Activated CD4-positive, CD25-positive, alpha-beta regulatory T cell treated with anti-CD3 and anti-CD28 coated beads, Interleukin-2, amount 50 U/mL, for 16 hours (primary cell): ENCODE data around the gene RPS2.
A peak's percentile ranks its signal among the peaks of the same experiment; 100 is the strongest.
"Not testable (repeated sequence)": the region's sequence is repeated elsewhere in the genome, so short reads cannot be mapped to it uniquely, and the experiment has no call there.

Source experiments
- DNase-seq: peaks from one replicate; pipeline ENCODE4 v3.0.0-alpha.2; 2020; ENCODE audit warnings: low read depth, low spot score

RPS2 gene

DNA sequence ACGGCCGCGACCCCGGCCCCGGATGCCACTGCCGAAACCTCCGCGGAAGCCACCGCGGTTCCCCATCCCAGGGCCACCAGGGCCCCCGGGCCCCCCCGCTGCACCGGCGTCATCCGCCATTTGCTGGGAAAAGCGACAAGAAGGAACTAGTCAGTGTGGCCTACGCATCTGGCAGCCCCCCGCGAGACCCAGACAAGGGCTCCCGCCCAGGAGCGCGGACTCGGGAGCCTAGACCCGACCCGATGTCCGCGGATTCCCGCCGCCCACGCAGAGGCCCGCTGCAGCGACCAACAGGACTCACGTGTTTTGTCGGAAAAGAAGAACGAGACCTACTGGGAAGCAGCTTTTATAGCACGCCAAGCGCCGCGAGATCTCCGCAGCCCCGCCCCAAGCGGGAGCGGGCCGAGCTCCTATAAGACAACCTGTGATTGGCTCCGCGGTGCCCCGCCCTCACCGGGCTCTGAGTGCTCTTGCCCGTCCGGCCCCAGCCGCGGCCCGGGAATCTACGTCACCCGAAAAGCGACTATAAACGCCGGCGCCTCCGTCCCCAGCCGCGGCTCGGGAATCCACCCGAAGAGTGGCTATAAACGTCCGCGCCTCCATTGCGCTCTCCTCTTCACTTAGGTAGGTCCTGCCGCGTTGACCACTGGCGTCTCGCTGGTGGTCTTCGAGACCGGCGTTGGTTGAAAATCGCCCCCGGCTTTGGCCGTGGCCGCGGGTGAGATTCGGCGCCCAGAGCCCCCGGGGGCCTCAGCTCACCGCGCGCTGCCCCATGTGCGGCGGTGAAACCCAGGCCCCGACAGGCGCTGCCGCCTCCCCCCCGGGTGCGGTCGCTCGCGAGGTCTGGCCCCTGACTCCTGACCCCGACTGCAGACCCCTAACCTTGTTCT lies at the start of gene RPS2:
TSS of gene RPS2 (minus strand) at position 321 of the 890 bp plus-strand sequence. CDS start at position 120, 201 bp downstream.
- peak; percentile 90 for DNase-seq

DNA sequence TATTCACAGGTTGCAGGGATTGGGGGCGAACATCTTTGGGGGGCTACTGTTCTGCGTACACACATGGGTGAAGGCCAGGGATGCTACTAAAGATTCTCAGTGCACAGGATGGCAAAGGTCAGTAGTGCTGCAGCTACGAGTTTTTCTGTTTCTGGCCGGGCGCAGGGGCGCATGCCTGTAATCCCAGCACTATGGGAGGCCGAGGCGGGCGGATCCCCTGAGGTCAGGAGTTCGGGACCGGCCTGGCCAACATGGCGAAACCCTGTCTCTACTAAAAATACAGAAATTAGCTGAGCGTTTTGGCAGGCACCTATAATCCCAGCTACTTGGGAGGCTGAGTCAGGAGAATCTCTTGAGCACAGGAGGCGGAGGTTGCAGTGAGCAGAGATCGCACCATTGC lies 48.9 kb upstream of the RPS2 start:
- no peak for DNase-seq

GRCh38 chr16:2011726-2012125 lies 47.1 kb upstream of the RPS2 start:
- DNase-seq: not testable (repeated sequence)

- DNase-seq: peak; percentile 57
Observed at GRCh38 chr16:2009791-2010510, 45.3 kb upstream of the RPS2 start, which contains the start of gene ZNF598. TSS of gene ZNF598 (minus strand) at chr16:2009821.

DNA sequence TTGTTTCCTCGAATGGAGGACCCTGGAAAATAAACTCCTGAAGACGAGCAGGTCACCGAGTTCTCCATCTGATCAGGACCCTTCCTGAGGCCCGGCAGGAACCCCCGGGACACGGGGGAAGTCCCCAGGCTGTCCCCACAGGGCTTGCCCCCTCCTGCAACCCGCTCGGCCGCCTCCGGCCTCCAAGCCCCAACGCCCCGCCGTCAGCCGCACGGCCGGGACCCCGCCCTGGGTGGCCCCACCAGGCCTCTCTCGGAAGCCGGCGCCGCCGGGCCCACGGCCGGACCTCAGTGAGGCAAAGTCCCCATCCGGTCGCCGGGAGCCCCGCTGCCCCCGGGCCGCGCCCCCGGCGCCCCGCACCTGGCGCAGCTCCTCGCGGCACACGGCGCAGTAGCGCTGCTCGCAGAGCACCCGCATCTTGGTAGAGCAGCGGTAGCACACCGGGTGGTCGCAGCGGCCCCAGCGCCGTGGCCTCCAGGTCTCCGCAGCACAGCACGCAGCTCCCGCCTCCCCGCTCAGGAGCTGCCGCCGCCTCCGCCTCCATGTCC lies 44.6 kb upstream of the RPS2 start:
- no peak for DNase-seq

DNA sequence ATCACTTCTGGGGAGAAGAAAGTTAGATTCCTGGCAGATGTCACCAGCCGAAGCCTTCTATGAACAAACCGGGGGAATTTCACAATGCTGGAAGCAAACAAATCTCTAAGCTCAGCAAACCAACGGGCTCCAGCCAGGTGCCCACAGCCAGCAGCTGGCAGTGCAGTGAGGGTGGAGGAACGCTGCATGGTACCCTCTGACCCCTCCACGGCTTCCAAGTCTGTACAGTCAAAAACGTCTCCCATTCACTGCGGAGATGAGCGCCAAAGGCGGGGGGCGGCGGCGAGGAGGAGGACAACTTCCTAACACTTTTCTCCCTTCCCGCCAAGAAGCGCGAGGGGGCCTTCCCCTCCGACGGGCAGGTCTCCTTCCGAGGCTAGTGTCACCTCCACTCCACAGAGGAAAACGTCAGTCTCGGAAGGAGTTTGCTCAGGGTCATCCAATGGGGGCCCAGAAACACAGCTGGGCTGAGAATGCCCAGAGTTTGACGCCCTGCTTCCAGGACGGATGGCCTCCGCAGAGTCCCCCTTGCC lies 44.1 kb upstream of the RPS2 start:
- DNase-seq: no peak

DNA sequence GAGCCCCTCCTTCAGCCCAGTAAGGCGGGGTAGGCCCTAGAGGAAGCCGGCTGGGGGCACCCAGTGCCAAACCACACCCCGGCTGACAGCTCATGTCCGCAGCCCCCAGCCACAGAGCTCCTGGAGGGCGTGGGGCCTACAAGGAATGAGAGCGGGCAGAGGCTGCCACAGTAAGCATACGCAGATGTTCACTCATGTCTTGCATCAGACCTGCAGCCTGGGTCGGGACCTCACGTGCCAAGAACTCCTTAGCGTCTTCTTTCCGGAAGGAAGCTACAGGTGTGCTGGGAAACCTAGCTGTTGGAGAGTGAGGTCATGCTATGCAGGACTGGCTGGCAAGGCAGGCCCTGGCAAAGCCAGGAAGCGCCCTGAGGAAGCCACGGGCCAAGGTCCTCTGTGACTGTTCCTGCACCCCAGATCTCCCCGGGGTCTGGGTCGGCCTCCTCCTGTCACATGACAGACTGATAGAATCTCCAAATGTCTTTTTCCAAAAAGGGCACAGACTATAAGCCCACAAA lies 43.4 kb upstream of the RPS2 start:
- no peak for DNase-seq

DNA sequence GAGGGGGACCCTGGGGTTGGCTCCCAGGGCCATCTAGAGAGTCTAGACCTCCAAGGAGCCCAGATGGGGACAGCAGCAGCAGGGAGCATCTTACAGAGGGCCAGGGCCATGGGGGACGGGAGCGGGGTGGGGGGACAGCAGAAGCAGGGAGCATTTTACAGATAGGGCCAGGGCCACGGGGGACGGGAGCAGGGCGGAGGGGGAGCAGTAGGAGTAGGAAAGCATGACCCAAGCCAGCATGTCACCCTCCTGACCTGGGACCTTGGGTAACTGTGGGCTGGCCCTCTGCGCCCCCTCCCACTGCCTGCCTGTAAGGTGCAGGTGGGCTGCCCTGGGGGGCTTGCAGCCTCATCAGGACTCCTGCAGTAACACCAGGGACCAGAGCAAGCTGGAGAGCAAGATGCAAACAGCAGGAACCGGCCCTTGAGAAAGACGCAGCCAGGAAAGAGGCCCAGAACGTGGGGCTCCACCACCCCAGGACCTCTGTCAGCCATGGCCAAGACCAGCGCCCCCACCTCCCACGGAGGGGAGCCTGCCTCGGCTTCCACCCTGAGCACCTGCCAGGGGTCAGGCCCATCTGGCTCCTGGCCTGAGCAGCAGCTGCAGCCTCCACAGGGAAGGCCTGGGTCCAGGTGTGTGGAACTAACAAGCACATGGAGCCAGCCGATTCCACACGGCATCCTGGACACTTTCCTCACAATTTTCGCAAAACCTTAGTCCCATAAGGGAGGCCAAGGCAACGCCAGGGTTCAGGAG lies 42.6 kb upstream of the RPS2 start:
- no peak for DNase-seq

DNA sequence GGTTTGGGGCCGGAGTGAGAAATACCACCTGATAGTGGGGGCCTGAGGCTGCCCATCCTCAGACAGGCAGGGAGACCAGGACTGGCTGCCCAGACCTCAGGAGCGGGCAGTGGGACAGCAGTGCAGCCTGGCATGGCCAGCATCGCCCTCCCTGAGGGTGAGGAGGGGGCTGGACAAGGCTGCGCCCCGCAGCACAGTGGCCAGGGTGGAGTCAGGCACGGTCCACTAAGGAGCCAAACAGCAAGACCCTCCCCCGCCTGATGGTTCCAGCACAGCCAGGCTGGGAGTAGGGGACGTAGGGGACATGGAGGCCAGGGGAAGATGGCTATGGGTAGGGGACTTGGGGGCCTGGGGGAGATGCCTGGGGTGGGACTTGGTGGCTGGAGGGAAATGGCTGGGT lies 41.7 kb upstream of the RPS2 start:
- DNase-seq: no peak

- DNase-seq: no peak
Observed at GRCh38 chr16:2005646-2006045, 41.0 kb upstream of the RPS2 start.

- DNase-seq: no peak
Observed at GRCh38 chr16:2004795-2005517, 40.3 kb upstream of the RPS2 start.

DNA sequence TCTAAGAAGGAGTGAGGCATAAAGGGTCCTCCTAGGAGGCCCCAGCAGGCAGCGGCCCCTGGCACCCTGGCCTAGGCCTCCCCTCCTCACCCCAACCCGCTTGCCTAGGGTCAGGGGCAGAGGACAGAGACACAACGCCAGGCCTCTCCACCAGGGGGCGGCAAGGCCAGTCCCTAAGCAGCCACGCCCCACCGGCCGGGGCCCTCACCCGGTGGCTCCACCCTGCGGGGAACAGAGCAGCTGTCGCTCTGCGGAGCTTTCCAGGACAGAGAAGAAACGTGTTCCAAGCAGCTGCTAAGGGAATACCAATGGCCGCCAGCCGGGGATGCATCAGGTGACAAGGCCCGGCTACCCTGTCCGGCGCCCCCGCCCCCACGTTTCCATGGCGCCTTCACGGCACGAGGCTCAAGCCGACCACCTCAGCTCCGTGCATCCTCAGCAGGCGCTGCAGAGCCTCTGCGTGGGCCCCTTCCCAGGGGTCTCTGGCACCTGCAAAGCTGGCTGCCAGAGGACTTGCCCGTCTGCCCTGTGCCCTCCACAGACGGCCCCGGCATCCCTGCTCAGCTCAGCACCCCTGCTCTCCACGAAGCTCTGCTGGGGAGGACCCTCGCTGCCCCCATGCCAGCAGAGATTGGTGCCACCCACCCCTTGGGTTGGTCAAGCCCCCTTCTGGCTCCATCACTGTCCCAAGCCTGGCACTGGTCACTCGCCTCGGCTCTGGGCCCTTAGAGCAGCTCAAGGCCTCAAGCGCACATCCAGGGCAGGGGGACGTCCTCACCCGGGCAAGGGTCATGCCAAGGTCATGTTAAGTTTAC lies 39.4 kb upstream of the RPS2 start:
- DNase-seq: peak; percentile 71

- no peak for DNase-seq
Observed at GRCh38 chr16:2003231-2003826, 38.7 kb upstream of the RPS2 start.

DNA sequence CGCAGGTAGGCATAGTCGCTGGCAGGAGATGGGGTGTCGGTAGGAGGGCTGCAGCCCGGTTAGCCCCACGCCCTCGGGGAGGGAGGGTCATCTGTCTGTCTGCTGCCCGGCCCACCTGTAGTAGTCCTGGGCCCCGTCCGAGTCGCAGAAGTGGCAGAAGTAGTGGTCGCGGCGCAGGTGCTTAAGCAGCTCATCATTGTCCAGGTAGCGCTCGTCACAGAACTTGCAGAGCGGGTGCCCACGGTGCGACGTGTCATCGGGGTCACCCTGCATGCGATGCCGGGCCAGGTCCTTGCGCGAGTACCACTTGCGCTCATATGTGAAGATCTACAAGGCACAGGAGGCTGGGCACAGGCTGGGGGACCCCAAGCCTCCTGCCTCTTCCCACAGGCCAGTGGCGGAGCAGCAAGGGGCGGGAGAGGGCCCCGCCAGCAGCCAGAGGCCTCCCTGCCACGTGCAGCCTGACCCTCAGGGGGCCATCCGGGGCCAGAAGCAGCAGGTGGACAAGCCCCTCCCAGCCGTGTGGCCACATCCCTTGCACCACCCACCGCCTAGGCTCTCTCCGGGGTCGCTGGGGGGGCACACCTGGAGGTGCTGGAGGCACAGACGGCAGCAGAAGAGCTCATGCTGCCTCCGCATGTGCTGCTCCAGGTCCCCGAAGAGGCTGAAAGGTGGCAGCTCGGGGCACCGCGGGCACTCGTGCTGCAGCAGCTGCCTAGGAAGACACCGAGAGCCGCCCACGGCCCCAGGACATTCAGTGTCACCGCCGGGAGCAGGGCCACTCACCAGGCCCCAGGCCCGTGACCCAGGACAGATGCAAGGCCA lies 38.0 kb upstream of the RPS2 start:
- no peak for DNase-seq

- no peak for DNase-seq
Observed at GRCh38 chr16:2001456-2002355, 37.1 kb upstream of the RPS2 start.

DNA sequence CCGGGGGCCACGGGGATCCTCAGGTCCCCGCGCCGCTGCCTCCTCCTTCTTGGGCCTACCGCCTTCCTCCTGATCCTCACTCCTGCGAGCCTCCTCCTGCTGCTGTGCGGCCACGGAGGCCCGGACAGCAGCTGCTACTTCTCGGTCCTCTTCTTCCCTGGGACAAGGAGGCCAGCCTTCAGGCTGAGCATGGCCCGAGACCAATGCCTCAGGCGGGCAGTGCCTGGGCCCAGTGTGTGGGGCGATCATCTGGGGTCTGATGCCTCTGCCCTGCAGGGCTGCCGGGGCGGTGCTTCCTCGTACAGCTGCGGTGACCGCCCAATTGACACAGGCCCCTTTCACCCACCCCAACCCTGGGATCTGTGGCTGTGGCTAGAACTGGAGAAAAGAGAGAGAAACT lies 36.4 kb upstream of the RPS2 start:
- DNase-seq: no peak

DNA sequence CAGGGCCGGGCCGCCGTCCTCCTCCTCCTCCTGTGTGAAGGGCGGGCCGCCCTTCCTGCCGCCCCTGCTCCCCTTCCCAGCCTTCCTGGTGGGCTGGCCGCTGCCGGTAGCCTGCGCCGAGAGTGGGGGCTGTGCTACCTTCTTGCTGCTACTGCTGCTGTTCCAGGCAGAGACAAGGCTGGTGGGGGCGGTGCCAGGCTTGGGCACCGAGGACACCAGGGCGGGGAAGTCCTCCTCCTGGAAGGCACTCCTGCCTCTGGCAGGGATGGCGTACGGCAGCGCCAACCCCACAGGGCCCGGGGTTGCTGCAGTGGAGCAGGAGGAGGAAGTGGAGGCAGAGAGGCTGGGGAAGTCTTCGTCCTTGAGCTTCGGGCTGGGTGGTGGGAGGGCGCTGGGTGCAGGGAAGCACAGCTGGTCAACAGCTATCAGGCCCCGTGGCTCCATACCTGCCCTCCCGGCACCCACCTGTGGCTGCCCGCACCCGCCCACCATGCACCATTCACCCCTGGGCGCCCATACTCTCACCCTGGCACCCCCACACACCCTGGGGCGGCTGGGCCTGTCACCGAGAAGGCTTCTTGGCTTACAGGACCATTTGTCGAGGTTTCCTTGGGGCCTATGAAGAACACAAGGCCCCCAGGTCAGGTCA lies 35.4 kb upstream of the RPS2 start:
- DNase-seq: no peak
